Measurements from ENCODE around the gene CTNNA2.

Gene CTNNA2

GRCh38 chr2:79820281-79820680 is 307.4 kb downstream of the CTNNA2 start:
- no peaks in the 10 kb centered on the region for H3K4me1 ChIP-seq (ENCODE audit: control insufficient read depth, insufficient read depth, low read length)
- no peaks in the 10 kb centered on the region for H3K27me3 ChIP-seq (ENCODE audit: control insufficient read depth, insufficient read depth, low read length)
- H3K4me3 ChIP-seq (ENCODE audit: low read length), result no peak overlapping the region
- no peaks in the 10 kb centered on the region for H3K36me3 ChIP-seq (ENCODE audit: control insufficient read depth, insufficient read depth, low read length)
- H3K27ac ChIP-seq (ENCODE audit: low read depth, low read length), result no peak overlapping the region
- H3K9ac ChIP-seq (ENCODE audit: low read length), result no peak overlapping the region

- Histone ChIP-seq H3K27ac (ENCODE audit: low read depth, low read length) (no peak overlapping the region), H3K4me1 (ENCODE audit: control insufficient read depth, insufficient read depth, low read length) (no peaks in the 10 kb centered on the region), H3K36me3 (ENCODE audit: control insufficient read depth, insufficient read depth, low read length) (no peaks in the 10 kb centered on the region), H3K9ac (ENCODE audit: low read length) (no peak overlapping the region), H3K4me3 (ENCODE audit: low read length) (no peak overlapping the region), H3K27me3 (ENCODE audit: control insufficient read depth, insufficient read depth, low read length) (no peaks in the 10 kb centered on the region)
Observed at GRCh38 chr2:79822136-79822535, 309.3 kb downstream of the CTNNA2 start.

- H3K4me1 ChIP-seq (ENCODE audit: control insufficient read depth, insufficient read depth, low read length), result no peaks in the 10 kb centered on the region
- no peaks in the 10 kb centered on the region for H3K36me3 ChIP-seq (ENCODE audit: control insufficient read depth, insufficient read depth, low read length)
- H3K9ac ChIP-seq (ENCODE audit: low read length), result no peak overlapping the region
- H3K27ac ChIP-seq (ENCODE audit: low read depth, low read length), result no peak overlapping the region
- no peak overlapping the region for H3K4me3 ChIP-seq (ENCODE audit: low read length)
- no peaks in the 10 kb centered on the region for H3K27me3 ChIP-seq (ENCODE audit: control insufficient read depth, insufficient read depth, low read length)
Observed at GRCh38 chr2:79824086-79824786, 311.4 kb downstream of the CTNNA2 start.

GRCh38 chr2:79827881-79828280 is 315.0 kb downstream of the CTNNA2 start:
- no peak overlapping the region for H3K27ac ChIP-seq (ENCODE audit: low read depth, low read length)
- H3K4me1 ChIP-seq (ENCODE audit: control insufficient read depth, insufficient read depth, low read length), result no peaks in the 10 kb centered on the region
- no peak overlapping the region for H3K9ac ChIP-seq (ENCODE audit: low read length)
- no peaks in the 10 kb centered on the region for H3K36me3 ChIP-seq (ENCODE audit: control insufficient read depth, insufficient read depth, low read length)
- no peaks in the 10 kb centered on the region for H3K27me3 ChIP-seq (ENCODE audit: control insufficient read depth, insufficient read depth, low read length)
- H3K4me3 ChIP-seq (ENCODE audit: low read length), result no peak overlapping the region

- Histone ChIP-seq H3K9ac (ENCODE audit: low read length) (no peak overlapping the region), H3K27ac (ENCODE audit: low read depth, low read length) (no peak overlapping the region), H3K27me3 (ENCODE audit: control insufficient read depth, insufficient read depth, low read length) (no peaks in the 10 kb centered on the region), H3K36me3 (ENCODE audit: control insufficient read depth, insufficient read depth, low read length) (no peaks in the 10 kb centered on the region), H3K4me3 (ENCODE audit: low read length) (no peak overlapping the region), H3K4me1 (ENCODE audit: control insufficient read depth, insufficient read depth, low read length) (no peaks in the 10 kb centered on the region)
Observed at GRCh38 chr2:79830501-79830900, 317.6 kb downstream of the CTNNA2 start.

- H3K4me3 ChIP-seq (ENCODE audit: low read length), result no peak overlapping the region
- H3K27ac ChIP-seq (ENCODE audit: low read depth, low read length), result no peak overlapping the region
- H3K36me3 ChIP-seq (ENCODE audit: control insufficient read depth, insufficient read depth, low read length), result no peaks in the 10 kb centered on the region
- H3K9ac ChIP-seq (ENCODE audit: low read length), result no peak overlapping the region
- H3K4me1 ChIP-seq (ENCODE audit: control insufficient read depth, insufficient read depth, low read length), result no peaks in the 10 kb centered on the region
- H3K27me3 ChIP-seq (ENCODE audit: control insufficient read depth, insufficient read depth, low read length), result no peaks in the 10 kb centered on the region
Observed at GRCh38 chr2:79831961-79832360, 319.1 kb downstream of the CTNNA2 start.

- H3K36me3 ChIP-seq (ENCODE audit: control insufficient read depth, insufficient read depth, low read length), result no peaks in the 10 kb centered on the region
- H3K27ac ChIP-seq (ENCODE audit: low read depth, low read length), result no peak overlapping the region
- H3K9ac ChIP-seq (ENCODE audit: low read length), result no peak overlapping the region
- no peaks in the 10 kb centered on the region for H3K4me1 ChIP-seq (ENCODE audit: control insufficient read depth, insufficient read depth, low read length)
- H3K27me3 ChIP-seq (ENCODE audit: control insufficient read depth, insufficient read depth, low read length), result no peaks in the 10 kb centered on the region
- no peak overlapping the region for H3K4me3 ChIP-seq (ENCODE audit: low read length)
Observed at GRCh38 chr2:79832511-79833234, 319.8 kb downstream of the CTNNA2 start.

GRCh38 chr2:79833235-79833878 is 320.5 kb downstream of the CTNNA2 start:
- H3K27me3 ChIP-seq (ENCODE audit: control insufficient read depth, insufficient read depth, low read length), result no peaks in the 10 kb centered on the region
- no peak overlapping the region for H3K9ac ChIP-seq (ENCODE audit: low read length)
- H3K4me1 ChIP-seq (ENCODE audit: control insufficient read depth, insufficient read depth, low read length), result no peaks in the 10 kb centered on the region
- H3K4me3 ChIP-seq (ENCODE audit: low read length), result no peak overlapping the region
- H3K27ac ChIP-seq (ENCODE audit: low read depth, low read length), result no peak overlapping the region
- H3K36me3 ChIP-seq (ENCODE audit: control insufficient read depth, insufficient read depth, low read length), result no peaks in the 10 kb centered on the region

- no peak overlapping the region for H3K9ac ChIP-seq (ENCODE audit: low read length)
- H3K27ac ChIP-seq (ENCODE audit: low read depth, low read length), result no peak overlapping the region
Observed at GRCh38 chr2:79835911-79836310, 323.1 kb downstream of the CTNNA2 start.

GRCh38 chr2:79844011-79844410 is 331.2 kb downstream of the CTNNA2 start:
- H3K4me3 ChIP-seq (ENCODE audit: low read length), result no peak overlapping the region
- H3K4me1 ChIP-seq (ENCODE audit: control insufficient read depth, insufficient read depth, low read length), result no peaks in the 10 kb centered on the region
- H3K9ac ChIP-seq (ENCODE audit: low read length), result no peak overlapping the region
- H3K36me3 ChIP-seq (ENCODE audit: control insufficient read depth, insufficient read depth, low read length), result no peaks in the 10 kb centered on the region
- H3K27ac ChIP-seq (ENCODE audit: low read depth, low read length), result no peak overlapping the region
- no peaks in the 10 kb centered on the region for H3K27me3 ChIP-seq (ENCODE audit: control insufficient read depth, insufficient read depth, low read length)

More at GRCh38 chr2:79835911-79836310, 323.1 kb downstream of the CTNNA2 start:
- Histone ChIP-seq H3K36me3 (ENCODE audit: control insufficient read depth, insufficient read depth, low read length) (no peaks in the 10 kb centered on the region), H3K27me3 (ENCODE audit: control insufficient read depth, insufficient read depth, low read length) (no peaks in the 10 kb centered on the region), H3K4me3 (ENCODE audit: low read length) (no peak overlapping the region), H3K4me1 (ENCODE audit: control insufficient read depth, insufficient read depth, low read length) (no peaks in the 10 kb centered on the region)

- Histone ChIP-seq H3K36me3 (ENCODE audit: control insufficient read depth, insufficient read depth, low read length) (no peaks in the 10 kb centered on the region), H3K27ac (ENCODE audit: low read depth, low read length) (no peak overlapping the region), H3K4me1 (ENCODE audit: control insufficient read depth, insufficient read depth, low read length) (no peaks in the 10 kb centered on the region), H3K27me3 (ENCODE audit: control insufficient read depth, insufficient read depth, low read length) (no peaks in the 10 kb centered on the region), H3K4me3 (ENCODE audit: low read length) (no peak overlapping the region), H3K9ac (ENCODE audit: low read length) (no peak overlapping the region)
Observed at GRCh38 chr2:79846878-79847277, 334.0 kb downstream of the CTNNA2 start.

GRCh38 chr2:79849241-79849640 is 336.4 kb downstream of the CTNNA2 start:
- no peaks in the 10 kb centered on the region for H3K36me3 ChIP-seq (ENCODE audit: control insufficient read depth, insufficient read depth, low read length)
- H3K4me3 ChIP-seq (ENCODE audit: low read length), result no peak overlapping the region
- no peaks in the 10 kb centered on the region for H3K27me3 ChIP-seq (ENCODE audit: control insufficient read depth, insufficient read depth, low read length)
- H3K27ac ChIP-seq (ENCODE audit: low read depth, low read length), result no peak overlapping the region
- H3K4me1 ChIP-seq (ENCODE audit: control insufficient read depth, insufficient read depth, low read length), result no peaks in the 10 kb centered on the region
- H3K9ac ChIP-seq (ENCODE audit: low read length), result no peak overlapping the region

Measured in rectal smooth muscle tissue (tissue), 1 donor.